H1 (cell line): ENCODE results near the gene C16orf90. TPM values are rescaled to one million over a fixed set of nuclear protein-coding genes. Genes with fewer than 3 reads are reported as not detected.

Experiments used
- BCL11A ChIP-seq, 2 experiments: IDR thresholded peaks; one replicate each; pipeline ENCODE4 v1.6.1; 2011; ENCODE audit warnings: low read depth in 2 of 2, low read length in 2 of 2, mild to moderate bottlenecking in 2 of 2
- CHD7 ChIP-seq: fragments of 300-600 bp; sonication (generic); IDR thresholded peaks from 2 replicates; pipeline ENCODE4 v1.7.1; 2012; ENCODE audit warnings: low read length, moderate library complexity, mild to moderate bottlenecking, inconsistent platforms; ENCODE audit not compliant: insufficient replicate concordance
- E2F6 ChIP-seq: IDR thresholded peaks from 2 replicates; pipeline ENCODE4 v1.6.1; 2012; ENCODE audit warnings: inconsistent platforms
- RAD21 ChIP-seq, 2 experiments: IDR thresholded peaks in 1 of 2; conservative IDR thresholded peaks in 1 of 2; 2 replicates each; pipeline ENCODE4 v1.6.1; 2011; ENCODE audit warnings: low read depth in 2 of 2, low read length in 2 of 2, improper control_type of control experiment in 1 of 2, inconsistent platforms in 1 of 2, mild to moderate bottlenecking in 1 of 2, moderate library complexity in 1 of 2
- polyA plus RNA-seq, 7 experiments: library from polyadenylated mRNA; depleted of rRNA in 3 of 7; stranded (reverse) in 5 of 7; unstranded in 2 of 7; fragments of >200 nt in 5 of 7; fragments of 200-250 nt in 2 of 7; gene quantifications; 1 replicate in 5 of 7; 2 replicates in 1 of 7; 4 replicates in 1 of 7; pipeline versions ENCODE4 v1.2.1 to v1.2.3, GENCODE V29; 2011 to 2013; ENCODE audit warnings: missing spikeins in 2 of 7, mixed read lengths in 2 of 7
- total RNA-seq: library from RNA; stranded (reverse); fragmentation: NEBNext Ultra II Directional; extraction: Animal tissue kit (Norgen Biotek cat#: 25700); gene quantifications from 2 replicates; pipeline ENCODE4 v1.2.1, GENCODE V29; 2021

Gene C16orf90
- total and polyA plus RNA-seq, 2 of the 8 experiments (the other 6 are each of a cell fraction or from before 2014, with no cell fraction given), result not detected

GRCh38 chr16:3508736-3509135, 13.4 kb upstream of the C16orf90 start (continued):
- TF ChIP-seq CHD7, result no peak
- no peak for TF ChIP-seq BCL11A (IDR thresholded peaks at IDR 0.05; ENCODE audit: low read depth in 2 of 2, low read length in 2 of 2)
- no peak for TF ChIP-seq RAD21 (IDR thresholded peaks at IDR 0.05 in 1 of 2, conservative IDR thresholded peaks at IDR 0.05 in 1 of 2; ENCODE audit: low read depth in 2 of 2, low read length in 2 of 2)
- TF ChIP-seq E2F6, result no peak
